Measurements from ENCODE around the gene TAF11L11.
"Not testable (repeated sequence)": the region's sequence is repeated elsewhere in the genome, so short reads cannot be mapped to it uniquely, and the experiment has no call there.

Gene TAF11L11

DNA sequence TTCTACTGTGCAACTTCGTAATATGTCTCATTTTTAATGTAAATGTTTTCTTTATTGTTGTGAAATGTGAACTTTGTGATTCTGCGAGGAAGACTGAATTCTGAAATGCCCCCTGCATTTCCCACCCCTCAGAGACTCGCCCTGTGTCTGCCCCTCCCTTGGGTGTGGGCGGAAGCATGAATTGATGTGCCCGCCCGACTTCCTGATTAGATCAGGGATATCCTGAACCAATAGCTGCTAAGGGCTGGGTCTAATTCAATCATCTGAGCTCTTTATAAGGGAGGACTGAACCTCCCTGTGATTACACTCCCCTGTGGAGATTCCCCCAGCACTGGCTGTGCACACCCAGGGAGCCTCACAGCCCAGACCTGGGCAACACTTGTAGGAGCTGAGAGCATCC is at the start of gene TAF11L11:
Gene TAF11L11 (plus strand): TSS at position 304 of the 400 bp plus-strand sequence.
- DNase-seq: not testable (repeated sequence)

DNA sequence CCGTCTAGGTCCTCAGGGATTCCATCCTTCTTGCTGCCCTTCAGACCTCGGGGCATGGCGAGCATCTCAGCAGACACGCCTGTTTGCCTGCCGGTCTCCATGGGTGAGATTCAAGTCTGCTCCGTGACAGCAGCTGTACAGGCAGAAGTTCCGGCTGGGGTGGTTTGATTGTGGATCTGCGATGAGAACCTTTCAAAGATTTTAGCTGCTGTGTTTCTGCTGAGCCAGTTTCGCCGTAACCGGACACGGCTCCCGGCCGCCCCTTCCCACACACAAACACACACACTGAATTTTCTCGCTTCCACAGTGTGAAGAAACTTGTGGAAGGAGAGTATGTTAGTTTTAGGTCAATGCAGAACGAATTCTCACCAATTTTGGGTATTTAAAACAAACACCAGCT is 18.3 kb upstream of the TAF11L11 start, which contains the start of gene TAF11L7:
Gene TAF11L7 (minus strand): TSS at position 101 of the 400 bp plus-strand sequence.
- DNase-seq: not testable (repeated sequence)

- DNase-seq: not testable (repeated sequence)
These were observed 13.1 kb upstream of the TAF11L11 start, which contains the start of gene TAF11L8 for GRCh38 chr5:17590860-17591259. TAF11L8 (minus strand) TSS chr5:17590960.

DNA sequence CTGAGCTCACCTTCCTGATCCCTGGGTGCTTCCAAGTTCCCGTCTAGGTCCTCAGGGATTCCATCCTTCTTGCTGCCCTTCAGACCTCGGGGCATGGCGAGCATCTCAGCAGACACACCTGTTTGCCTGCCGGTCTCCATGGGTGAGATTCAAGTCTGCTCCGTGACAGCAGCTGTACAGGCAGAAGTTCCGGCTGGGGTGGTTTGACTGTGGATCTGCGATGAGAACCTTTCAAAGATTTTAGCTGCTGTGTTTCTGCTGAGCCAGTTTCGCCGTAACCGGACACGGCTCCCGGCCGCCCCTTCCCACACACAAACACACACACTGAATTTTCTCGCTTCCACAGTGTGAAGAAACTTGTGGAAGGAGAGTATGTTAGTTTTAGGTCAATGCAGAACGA is 9.7 kb upstream of the TAF11L11 start, which contains the start of gene TAF11L9:
Gene TAF11L9 (minus strand): TSS at position 140 of the 400 bp plus-strand sequence.
- DNase-seq: not testable (repeated sequence)

DNA sequence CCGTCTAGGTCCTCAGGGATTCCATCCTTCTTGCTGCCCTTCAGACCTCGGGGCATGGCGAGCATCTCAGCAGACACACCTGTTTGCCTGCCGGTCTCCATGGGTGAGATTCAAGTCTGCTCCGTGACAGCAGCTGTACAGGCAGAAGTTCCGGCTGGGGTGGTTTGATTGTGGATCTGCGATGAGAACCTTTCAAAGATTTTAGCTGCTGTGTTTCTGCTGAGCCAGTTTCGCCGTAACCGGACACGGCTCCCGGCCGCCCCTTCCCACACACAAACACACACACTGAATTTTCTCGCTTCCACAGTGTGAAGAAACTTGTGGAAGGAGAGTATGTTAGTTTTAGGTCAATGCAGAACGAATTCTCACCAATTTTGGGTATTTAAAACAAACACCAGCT is 6.3 kb upstream of the TAF11L11 start, which contains the start of gene TAF11L10:
Gene TAF11L10 (minus strand): TSS at position 101 of the 400 bp plus-strand sequence.
- DNase-seq: not testable (repeated sequence)

DNA sequence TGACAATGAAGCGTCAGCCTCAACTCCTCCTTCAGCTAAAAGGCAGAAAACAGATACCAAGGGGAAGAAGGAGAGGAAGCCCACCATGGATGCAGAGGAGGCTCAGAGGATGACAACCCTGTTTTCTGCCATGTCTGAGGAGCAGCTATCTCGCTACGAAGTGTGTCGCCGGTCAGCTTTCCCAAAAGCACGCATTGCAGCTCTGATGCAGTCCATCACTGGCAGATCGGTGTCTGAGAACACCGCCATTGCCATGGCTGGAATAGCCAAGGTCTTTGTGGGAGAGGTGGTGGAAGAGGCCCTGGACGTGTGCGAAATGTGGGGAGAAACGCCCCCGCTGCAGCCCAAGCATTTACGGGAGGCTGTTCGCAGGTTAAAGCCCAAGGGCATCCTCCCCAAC is 968 bp downstream of the TAF11L11 start:
- DNase-seq: no peak

- DNase-seq: not testable (repeated sequence)
These were observed 3.5 kb downstream of the TAF11L11 start for GRCh38 chr5:17607461-17607860.

GRCh38 chr5:17610092-17610491 is 6.1 kb downstream of the TAF11L11 start, which contains the start of gene TAF11L12:
TAF11L12 (plus strand) TSS chr5:17610392.
- DNase-seq: not testable (repeated sequence)

GRCh38 chr5:17614872-17615605 is 11.1 kb downstream of the TAF11L11 start:
- DNase-seq: no peak

DNA sequence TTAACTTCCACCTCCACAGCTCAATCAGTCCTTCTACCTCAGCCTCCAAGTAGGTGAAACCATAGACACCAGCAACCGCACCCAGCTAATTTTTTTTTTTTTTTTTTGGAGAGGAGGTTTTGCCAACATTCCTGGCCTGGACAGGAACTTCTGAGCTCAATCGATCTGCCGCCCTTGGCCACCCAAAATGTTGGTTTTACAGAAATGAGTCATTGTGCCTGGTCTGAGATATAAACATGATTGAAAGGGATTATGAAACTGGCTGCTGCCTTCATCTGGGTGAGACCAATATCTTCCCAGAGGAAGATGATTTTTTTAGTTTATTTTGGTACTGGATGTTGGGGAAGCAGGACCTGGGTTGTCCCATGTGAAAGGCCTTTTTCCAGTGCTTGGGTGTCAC is 15.4 kb downstream of the TAF11L11 start:
- no peak for DNase-seq

GRCh38 chr5:17620627-17621026 is 16.6 kb downstream of the TAF11L11 start:
- DNase-seq: no peak

GRCh38 chr5:17625686-17626085 is 21.7 kb downstream of the TAF11L11 start:
- DNase-seq: no peak

GRCh38 chr5:17631788-17632187 is 27.8 kb downstream of the TAF11L11 start, which contains the start of gene TAF11L13:
TAF11L13 (plus strand) TSS chr5:17632088.
- not testable (repeated sequence) for DNase-seq

GRCh38 chr5:17634160-17634559 is 30.2 kb downstream of the TAF11L11 start, which contains the start of gene TAF11L14:
TAF11L14 (plus strand) TSS chr5:17634460.
- no peak for DNase-seq

GRCh38 chr5:17649232-17649631 is 45.2 kb downstream of the TAF11L11 start:
- not testable (repeated sequence) for DNase-seq

GRCh38 chr5:17655201-17655759 is 51.3 kb downstream of the TAF11L11 start:
- not testable (repeated sequence) for DNase-seq
